ENCODE data around the gene NAPEPLD.
"Not testable (repeated sequence)": the region's sequence is repeated elsewhere in the genome, so short reads cannot be mapped to it uniquely, and the experiment has no call there.

NAPEPLD gene

DNA sequence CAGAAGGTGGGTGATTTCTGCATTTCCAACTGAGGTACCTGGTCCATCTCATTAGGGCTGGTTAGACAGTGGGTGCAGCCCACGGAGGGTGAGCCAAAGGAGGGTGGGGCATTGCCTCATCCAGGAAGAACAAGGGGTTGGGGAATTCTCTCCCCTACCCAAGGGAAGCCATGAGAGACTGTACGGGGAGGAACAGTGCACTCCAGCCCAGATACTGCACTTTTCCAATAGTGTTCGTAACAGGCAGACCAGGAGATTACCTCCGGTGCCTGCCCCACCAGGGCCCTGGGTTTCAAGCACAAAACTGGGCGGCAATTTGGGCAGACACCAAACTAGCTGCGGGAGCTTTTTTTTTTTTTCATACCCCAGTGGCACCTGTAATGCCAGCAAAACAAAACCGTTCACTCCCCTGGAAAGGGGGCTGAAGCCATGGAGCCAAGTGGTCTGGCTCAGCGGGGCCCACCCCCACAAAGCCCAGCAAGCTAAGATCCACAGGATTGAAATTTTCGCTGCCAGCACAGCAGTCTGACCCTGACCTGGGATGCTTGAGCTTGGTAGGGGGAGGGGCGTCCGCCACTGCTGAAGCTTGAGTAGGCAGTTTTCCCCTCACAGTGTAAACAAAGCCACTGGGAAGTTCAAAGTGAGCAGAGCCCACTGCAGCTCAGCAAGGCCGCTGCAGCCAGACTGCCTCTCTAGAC is 42.7 kb downstream of the NAPEPLD start:
- no peak for DNase-seq

DNA sequence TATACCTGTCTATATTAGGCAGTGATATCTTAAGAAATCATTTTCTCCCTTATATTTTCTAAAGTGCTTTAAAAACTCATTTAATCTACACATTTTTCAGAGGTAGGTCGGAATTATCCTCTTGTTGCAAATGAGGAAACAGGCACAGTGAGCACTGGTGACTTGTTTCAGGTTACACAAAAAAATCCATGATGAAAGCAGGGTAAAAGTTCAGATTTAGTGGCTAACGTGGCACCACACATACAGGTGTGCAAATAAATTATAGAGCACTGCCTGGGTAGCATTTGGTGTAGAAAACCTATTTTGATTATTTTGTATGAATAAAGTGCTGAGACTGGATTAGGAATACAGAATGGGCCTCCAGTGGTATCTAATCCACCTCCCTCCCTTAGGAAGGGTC is 47.4 kb downstream of the NAPEPLD start:
- DNase-seq: no peak

DNA sequence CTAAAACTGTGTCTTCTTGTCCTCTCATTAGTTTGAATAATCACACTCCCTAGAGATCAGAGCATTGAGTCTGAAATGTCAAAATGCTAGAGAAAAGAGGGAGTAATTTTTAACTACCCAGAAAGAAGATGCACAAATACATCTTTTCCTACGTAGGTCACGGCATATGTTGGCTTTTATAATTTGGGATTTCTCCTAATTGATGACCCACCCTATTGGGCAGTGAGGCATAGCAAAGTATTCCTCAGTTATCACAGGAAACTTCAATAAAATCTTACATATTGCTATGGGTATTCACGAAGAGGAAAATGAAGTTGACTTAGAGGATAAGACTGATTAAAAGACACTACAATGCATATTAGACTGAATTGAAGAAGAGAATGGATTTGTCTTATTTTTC is 48.6 kb downstream of the NAPEPLD start:
- DNase-seq: no peak

DNA sequence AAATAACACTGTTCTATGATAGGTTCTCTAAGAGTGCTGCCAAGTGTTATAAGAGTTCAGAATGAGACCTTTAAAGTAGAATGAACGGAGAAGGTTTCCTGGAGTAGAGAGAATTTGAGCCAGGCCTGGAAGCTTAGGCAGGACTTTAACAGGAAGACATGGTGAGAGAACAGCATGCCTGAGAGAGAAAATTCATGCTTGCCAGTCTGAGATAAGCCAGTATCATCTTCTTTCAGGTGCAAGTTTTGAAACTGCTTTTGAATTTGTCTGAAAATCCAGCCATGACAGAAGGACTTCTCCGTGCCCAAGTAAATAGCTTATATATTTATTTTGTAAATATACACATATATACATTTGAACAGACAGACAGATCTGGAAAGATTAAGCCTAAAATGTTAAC is 51.9 kb downstream of the NAPEPLD start:
- no peak for DNase-seq

DNA sequence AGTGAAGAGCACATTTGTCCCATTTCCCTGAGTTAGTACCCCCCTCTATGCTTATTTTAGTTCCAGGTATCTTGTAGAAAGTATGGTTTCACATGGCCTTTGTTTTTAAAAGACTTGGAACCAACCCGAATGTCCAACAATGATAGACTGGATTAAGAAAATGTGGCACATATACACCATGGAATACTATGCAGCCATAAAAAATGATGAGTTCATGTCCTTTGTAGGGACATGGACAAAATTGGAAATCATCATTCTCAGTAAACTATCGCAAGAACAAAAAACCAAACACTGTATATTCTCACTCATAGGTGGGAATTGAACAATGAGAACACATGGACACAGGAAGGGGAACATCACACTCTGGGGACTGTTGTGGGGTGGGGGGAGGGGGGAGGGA is 53.3 kb downstream of the NAPEPLD start:
- DNase-seq: not testable (repeated sequence)

DNA sequence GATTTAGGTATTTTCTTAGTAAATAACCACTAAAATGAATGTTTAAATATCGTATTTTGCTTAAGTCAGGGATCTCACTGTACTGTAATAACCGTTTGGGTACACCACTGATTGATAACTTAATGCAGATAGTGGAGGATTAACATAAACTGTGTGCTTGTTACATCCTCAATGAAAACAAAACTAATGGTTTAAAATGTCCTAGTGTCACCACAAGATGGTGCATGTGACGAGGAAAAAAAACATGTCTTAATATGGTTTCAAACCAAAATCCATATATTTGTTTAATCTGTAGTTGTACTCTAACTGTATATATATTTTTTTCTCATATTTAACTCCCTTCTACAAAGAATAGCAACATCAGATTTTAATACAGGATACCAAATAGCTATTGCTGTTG is 54.8 kb downstream of the NAPEPLD start:
- DNase-seq: no peak

DNA sequence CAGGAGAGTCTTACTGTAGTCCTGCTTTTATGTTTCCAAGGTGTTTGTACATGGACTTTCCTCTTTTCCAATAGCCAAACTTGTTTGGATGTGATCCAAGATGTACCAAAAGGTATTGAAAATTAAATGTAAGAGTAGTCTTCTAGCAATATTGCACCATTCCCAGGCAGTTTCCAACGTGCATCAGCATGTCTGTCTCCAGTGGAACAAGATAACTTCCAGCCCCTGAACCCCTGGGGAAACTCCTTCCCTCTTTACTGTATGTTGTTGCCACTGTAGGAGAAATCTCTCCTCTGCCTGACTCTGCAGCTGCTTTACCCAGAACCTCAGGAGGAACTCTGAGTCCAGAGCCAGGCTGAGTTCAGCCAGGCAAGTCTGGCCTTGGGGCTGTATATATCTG is 55.5 kb downstream of the NAPEPLD start:
- no peak for DNase-seq

DNA sequence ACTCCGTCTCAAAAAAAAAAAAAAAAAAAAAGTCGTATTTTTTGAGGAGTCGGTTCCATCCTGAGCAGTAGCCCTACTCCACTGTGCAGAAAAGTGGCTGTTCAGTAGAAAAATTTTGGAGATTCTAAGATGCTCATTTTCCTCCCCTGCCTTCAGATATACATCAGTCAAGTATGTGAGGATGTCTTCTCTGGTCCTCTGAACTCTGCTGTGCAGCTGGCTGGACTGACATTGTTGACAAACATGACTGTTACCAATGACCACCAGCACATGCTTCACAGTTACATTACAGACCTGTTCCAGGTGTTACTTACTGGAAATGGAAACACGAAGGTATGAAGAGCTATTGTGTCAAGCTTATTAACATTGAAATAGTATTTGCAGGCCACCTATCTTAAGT is 56.6 kb downstream of the NAPEPLD start:
- DNase-seq: not testable (repeated sequence)

DNA sequence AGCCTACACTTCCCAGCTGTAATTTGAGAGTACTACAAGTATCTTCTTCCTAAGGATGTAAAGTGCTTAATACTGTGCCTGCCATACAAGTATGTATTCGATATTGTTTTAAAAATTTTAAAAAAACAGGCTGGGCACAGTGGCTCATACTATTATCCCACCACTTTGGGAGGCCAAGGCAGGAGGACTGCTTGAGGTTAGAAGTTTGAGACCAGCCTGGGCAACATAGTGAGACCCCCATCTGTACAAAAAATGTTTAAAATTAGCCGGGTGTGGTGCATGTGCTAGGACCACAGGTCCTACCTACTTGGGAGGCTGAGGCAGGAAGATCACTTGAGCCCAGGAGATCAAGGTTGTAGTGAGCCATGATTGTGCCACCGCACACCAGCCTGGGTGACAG is 65.7 kb downstream of the NAPEPLD start:
- no peak for DNase-seq

DNA sequence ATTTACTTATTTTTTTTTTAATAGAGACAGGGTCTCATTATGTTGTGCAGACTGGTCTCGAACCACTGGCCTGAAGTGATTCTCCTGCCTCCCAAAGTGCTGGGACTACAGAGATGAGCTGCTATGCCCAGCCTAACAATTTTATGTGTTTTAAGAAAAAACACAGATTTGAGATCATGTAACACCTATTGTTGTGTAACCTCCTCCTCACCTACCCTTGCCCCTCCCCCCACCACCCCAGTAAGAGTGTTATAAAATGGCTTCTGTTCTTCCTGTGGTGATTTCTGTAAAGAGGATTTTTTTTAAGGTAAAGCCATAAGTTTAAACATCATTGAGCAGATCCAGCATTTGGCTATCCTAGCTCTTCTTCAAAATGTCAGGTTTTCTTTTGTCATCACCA is 66.4 kb downstream of the NAPEPLD start:
- DNase-seq: no peak

DNA sequence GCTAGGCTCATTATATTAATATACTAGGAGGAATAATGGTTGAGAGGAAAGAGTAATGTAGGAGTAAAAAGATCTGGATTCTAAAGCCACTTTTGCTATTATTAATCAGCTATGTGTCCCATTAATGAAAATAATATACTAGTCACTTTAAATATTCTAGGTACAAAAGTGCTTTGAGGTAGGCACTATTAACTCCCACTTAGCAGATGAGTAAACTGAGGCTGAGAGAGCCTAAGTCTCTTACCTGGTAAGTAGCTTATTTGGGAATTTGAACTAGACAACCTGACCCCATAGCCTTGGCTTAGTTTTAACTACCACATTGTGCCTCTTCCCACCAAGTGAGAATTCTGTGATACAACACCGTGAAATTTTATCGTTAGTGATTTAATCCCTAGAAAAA is 68.0 kb downstream of the NAPEPLD start:
- DNase-seq: no peak

DNA sequence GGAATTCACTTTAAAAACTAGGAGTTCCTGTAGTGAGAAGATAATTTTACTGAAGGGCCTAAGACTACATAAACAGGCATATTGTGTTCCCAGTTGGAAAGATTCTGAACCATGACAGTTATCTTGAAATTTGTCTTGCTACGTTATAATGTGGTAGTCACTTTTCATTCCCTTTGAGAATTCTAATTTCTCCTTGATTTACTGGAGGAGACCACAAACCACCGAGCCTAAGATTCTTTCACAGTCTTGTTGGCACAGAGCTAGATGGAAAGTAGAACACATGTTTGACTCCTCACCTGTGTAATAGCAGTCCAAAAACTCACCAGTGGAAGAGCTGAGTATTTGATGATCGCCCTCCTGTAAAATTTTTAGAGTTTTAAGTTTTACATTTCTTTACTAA is 69.1 kb downstream of the NAPEPLD start:
- DNase-seq: no peak

DNA sequence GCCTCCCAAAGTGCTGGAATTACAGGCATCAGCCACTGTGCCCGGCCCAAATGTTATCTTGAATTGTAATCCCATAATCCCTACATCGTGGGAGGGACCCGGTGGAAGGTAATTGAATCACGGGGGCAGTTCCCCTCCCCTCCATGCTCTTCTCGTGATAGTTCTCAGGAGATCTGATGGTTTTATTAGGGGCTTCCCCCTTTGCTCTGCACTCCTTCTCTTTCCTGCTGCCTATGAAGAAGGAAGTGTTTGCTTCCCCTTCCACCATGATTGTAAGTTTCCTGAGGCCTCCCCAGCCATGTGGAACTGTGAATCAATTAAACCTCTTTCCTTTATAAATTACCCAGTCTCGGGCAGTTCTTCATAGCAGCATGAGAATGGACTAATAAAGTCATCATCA is 70.7 kb downstream of the NAPEPLD start:
- not testable (repeated sequence) for DNase-seq

DNA sequence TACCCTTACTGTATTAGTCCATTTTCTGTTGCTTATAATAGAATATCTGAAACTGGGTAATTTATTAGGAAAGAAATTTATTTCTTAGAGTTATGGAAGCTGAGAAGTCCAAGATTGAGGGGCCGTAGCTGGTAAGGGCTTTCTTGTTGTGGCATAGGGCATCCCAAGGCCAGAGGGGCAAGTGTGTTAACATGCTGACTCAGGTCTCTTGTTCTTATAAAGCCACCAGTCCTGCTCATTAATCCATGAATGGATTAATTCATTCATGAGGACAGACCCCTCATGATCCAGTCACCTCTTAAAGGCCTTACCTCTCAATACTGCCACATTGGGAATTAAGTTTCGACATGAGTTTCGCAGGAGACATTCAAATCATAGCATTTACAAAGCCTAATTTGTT is 71.6 kb downstream of the NAPEPLD start:
- DNase-seq: no peak

DNA sequence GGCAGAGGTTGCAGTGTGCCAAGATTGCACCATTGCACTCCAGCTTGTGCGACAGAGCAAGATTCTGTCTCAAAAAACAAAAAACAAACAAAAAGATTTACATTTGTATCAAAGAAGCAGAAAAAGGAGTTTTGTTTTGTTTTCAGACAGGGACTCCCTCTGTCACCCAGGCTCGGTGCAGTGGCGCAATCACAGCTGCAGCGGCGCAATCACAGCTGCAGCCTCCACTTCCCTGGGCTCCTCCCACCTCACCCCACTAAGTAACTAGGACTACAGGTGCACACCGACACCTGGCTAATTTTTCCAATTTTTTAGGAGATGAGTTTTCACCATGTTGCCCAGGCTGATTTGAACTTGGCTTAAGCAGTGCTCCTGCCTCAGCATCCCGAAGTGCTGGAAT is 72.1 kb downstream of the NAPEPLD start:
- DNase-seq: no peak

DNA sequence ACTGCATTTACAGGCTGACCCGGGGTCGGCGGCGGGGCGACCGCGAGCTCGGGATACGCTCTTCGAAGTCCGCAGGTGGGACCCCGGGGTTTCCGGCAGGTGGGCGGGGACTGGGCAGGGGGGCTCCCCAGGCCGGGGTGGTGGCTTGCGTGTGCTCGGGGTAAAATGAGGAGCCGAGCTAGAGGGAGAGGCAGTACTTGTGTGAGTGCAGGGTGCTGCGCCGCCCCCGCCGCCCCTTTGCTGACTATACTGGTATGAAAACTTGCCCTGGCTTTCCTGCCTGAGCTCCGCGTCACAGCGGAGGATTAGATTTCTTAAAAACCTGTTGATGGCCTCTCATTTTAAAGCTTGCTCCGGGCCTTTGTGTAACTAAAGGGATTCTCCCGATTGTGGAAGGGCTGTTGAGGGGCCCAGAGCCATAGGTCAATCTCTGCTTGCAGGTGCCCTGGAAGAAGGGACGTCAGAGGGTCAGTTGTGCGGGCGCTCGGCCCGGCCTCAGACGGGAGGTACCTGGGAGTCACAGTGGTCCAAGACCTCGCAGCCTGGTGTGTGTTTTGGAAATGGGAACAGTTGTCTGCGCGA is 73.5 kb downstream of the NAPEPLD start:
- DNase-seq: peak; percentile 66

DNA sequence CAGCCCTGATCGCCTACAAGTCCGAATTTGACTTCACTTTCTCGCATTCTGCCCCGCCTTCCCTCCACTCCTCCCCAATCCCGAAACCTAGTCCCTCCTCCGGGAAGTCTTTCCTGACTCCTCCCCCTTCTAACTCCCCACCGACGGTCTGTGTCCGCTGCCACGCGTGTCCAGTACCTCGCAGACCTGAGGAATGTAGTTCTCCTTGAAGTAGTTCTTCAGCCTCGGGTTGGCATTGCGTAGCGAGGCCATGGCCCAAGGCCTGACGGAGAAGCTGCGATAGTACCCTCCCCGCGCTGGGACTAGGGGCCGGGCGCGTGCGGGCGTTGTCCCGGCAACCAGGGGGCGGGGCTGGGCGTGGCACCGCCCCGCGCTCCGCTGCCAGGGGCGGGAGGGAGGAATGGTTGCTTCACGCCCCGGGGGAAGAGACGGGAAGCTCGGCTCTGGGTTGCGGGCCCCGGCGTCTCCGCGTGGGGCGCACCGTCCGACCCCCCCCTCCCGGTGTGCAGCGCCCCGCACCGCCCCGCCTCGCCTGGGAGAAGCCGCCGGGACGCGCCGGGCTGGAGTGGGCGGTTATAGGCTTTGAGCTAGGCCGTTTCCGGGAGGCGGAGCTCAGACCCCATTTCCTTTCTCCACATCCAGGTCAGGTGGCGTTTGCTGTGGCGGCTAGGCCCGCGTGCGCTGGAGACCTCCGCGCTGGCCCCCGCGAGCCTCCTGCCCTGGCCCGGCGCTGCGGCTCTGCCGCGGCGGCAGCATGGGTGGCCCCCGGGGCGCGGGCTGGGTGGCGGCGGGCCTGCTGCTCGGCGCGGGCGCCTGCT is 74.2 kb downstream of the NAPEPLD start, which contains the start of the genes ARMC10 and FBXL13:
Gene ARMC10 (plus strand): TSS at position 622 of the 818 bp plus-strand sequence. CDS start 133 bp downstream, at position 755.
Gene FBXL13 (minus strand): TSS at position 278 of the 818 bp plus-strand sequence.
- peak; percentile 89 for DNase-seq

DNA sequence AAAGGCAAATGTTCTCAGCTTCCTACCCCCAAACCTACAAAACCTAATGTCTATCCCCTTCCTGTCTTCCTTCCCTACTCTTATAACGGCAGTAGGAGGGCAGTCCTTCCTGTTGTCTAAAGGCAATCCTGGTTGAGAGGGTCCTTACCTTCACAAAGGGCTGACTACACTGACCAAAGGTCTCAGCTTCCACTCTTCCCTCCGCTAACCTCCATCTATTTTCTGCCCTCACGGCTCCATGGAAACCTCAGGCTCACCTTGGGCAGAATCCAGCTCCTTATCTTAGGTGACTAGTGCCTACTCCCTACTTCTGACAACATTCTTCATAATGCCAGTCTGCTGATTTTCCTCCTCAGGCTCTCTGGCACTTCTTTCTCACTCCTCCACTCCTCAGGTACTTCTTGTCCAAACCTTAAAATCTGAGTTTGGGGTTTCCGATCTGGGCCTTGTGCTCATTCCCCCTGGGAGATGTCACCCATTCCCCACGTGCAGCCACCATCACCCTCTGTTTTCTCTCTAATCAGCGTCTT is 74.8 kb downstream of the NAPEPLD start:
- DNase-seq: no peak

DNA sequence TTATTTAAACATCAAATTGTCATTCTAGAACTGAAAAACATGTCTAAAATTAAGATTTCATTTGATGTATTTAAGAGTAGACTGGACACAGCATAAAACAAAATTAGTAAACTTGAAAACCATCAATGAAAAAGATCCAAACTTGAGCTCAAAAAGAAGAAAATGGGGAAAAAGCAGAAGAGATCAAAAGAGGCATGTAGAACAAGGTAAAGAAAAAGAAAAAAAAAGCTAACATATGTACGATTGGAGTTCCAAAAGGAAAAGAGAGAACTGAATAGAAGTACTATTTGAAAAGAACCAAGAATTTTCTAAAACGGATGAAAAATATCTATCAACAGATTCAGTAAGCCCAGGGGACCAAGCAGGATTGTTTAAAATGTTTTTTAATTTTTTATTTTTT is 77.9 kb downstream of the NAPEPLD start:
- no peak for DNase-seq

DNA sequence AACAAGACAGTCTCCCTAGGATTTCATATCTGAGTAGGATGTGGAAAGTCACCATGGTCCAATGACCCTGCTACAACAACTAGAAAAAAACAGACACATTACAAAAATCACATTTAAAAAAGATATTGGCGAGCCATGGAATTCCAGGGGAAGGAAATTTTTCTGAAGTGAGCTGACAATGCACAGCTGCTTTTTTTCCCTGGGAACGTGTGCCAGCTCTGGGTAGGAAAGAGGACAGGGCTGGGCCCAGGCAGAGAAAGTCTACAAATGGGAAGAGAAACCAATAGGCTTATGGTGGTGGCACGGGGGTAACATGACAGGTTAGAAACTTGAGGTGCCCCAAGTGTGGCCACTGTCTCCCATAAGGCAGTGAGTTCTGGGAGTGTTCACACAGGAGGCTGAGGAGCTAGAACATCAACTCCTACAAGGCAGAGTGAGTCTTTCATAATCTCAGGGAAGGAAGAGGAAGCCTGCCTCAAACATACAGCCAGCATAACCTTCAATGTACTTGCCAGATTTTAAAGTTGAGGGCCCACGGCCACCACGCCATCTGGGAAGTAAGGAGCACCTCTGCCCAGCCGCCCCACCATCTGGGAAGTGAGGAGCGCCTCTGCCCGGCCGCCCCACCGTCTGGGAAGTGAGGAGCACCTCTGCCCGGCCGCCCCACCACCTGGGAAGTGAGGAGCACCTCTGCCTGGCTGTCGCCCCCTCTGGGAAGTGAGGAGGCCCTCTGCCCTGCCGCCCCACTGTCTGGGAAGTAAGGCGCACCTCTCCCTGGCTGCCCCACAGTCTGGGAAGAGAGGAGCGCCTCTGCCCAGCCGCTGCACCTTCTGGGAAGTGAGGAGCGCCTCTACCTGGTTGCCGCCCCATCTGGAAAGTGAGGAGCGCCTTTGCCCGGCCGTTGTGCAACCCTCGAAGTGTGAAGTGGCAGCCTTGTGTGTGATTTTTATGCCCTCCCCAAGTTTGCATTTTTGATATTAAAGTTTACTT is 80.2 kb downstream of the NAPEPLD start:
- no peak for DNase-seq

DNA sequence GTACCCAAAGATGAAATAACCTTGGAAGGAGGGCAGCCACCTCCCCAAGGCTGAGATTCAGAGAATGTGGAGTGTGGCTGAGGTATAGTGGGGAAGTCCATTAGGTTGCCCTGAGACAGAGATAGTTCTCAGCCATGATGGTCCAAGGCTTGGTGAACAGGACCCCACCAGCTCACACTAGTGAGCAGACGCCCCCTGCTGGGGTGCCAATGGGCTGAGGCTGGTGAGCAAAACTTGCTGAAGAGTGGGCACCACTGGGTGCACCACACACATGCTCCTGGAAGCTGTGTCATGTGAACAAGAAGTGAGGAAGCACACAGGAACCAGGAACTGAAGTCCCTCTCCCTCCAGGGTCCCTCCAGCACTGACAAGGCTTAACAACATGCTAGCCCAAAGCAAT is 83.2 kb downstream of the NAPEPLD start:
- peak; percentile 23 for DNase-seq

DNA sequence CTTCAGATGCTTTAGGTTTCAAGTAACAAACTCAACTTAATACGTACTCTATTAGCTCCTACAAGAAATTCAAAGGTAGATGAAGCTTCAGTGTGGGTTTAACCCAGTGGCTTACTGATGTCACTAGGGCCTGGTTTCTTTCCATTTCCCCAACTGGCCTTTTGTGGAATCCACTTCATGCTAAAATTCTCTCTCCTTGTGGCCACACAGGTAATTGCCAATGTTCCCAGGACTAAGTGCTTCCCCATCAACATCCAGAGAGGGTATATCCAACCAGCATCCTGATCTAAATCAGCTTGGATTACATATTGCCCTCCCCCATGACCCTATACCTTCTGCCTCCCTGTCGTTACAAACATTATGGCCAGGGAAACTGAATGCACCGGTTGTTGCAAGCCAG is 85.0 kb downstream of the NAPEPLD start:
- DNase-seq: no peak
